ENCODE measurements around the gene DNAJC3.
"Not testable (repeated sequence)": the region's sequence is repeated elsewhere in the genome, so short reads cannot be mapped to it uniquely, and the experiment has no call there.

The DNAJC3 gene

DNA sequence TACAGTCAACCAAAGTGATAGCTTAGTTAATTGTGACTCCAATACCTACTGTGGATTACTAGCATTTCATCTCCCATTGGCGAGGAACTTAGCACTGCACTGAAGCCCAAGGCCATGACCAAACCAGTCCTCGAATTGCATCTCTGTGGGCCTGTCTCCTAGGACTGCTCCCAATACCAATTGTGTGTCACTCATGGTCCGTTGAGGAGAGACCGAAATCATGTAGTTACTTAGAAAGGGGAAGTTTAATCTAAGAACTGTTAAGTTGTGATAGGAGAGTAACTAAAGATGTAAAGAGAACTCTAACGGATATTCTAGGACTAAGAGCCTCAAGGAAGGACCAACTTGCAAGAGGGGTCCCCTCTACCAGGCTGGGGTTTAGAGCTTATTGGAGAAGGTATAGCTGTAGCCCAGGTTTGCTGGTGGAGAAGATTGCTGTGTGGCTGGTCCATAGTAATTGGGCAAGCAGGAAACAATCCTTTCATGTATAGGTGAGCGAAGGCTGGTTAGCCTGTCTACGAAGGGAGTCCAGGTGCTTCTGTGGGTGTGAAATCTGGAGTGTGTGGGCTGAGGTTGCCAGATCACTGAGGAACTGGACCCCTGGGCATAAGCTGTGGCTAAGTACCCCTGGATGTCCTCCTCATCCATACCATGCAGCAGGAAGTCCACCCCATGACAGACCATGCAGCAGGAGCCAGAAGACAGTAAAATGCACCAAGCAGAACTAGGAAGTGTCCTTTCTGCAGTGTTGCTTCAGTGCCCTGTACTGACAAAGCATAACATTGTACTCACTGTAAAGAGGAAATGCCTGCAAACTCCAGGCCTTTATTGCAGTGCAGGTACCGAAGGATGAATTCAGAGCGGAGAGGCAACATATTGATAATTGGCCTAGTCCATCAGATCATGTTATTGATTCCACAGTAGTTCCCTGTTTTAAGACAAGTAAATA lies 30.8 kb downstream of the DNAJC3 start:
- Mint-ChIP-seq H3K36me3 (ENCODE audit: low read depth) (peaks cover 30% of the 10 kb centered on the region), H3K4me3 (no peak overlapping the region), H3K27ac (no peak overlapping the region), H3K27me3 (ENCODE audit: low read depth, poor library complexity) (no peaks in the 10 kb centered on the region), H3K9me3 (peaks cover 6% of the 10 kb centered on the region), H3K4me1 (no peaks in the 10 kb centered on the region)
- TF ChIP-seq CTCF (IDR thresholded peaks at IDR 0.05), result no peak
- no peak for DNase-seq

- peaks cover 13% of the 10 kb centered on the region for H3K9me3 Mint-ChIP-seq
- no peaks in the 10 kb centered on the region for H3K4me1 Mint-ChIP-seq
- no peaks in the 10 kb centered on the region for H3K27me3 Mint-ChIP-seq (ENCODE audit: low read depth, poor library complexity)
- no peak overlapping the region for H3K4me3 Mint-ChIP-seq
- H3K27ac Mint-ChIP-seq, result no peak overlapping the region
- DNase-seq, result no peak
- peaks cover 37% of the 10 kb centered on the region for H3K36me3 Mint-ChIP-seq (ENCODE audit: low read depth)
- TF ChIP-seq CTCF (IDR thresholded peaks at IDR 0.05), result no peak
Measured at GRCh38 chr13:95708391-95708774, 31.4 kb downstream of the DNAJC3 start.

- no peak for TF ChIP-seq CTCF (IDR thresholded peaks at IDR 0.05)
- Mint-ChIP-seq H3K36me3 (ENCODE audit: low read depth) (peaks cover 41% of the 10 kb centered on the region), H3K9me3 (peaks cover 14% of the 10 kb centered on the region), H3K4me3 (no peak overlapping the region), H3K4me1 (no peaks in the 10 kb centered on the region), H3K27ac (no peak overlapping the region), H3K27me3 (ENCODE audit: low read depth, poor library complexity) (no peaks in the 10 kb centered on the region)
- DNase-seq, result no peak
Measured at GRCh38 chr13:95708811-95709500, 32.0 kb downstream of the DNAJC3 start.

GRCh38 chr13:95710313-95710712 lies 33.4 kb downstream of the DNAJC3 start:
- peaks cover 46% of the 10 kb centered on the region for H3K36me3 Mint-ChIP-seq (ENCODE audit: low read depth)
- DNase-seq, result no peak

DNA sequence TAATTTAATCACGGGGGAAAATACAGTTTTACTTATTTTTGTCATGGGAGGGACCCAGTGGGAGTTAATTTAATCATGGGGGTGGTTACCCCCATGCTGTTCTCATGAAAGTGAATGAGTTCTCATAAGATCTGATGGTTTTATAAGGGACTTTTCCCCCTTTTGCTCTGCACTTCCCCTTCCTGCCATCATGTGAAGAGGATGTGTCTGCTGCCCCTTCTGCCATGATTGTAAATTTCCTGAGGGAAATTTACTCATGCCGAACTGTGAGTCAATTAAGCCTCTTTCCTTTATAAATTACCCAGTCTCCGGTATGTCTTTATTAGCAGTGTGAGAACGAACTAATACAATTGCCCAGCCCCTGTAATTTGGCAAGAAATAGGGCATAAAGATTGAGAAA lies 35.9 kb downstream of the DNAJC3 start:
- Mint-ChIP-seq H3K36me3 (ENCODE audit: low read depth) (peaks cover 64% of the 10 kb centered on the region), H3K9me3 (peaks cover 20% of the 10 kb centered on the region)
- not testable (repeated sequence) for H3K4me1 Mint-ChIP-seq; DNase-seq; H3K27ac Mint-ChIP-seq; H3K4me3 Mint-ChIP-seq; H3K27me3 Mint-ChIP-seq (ENCODE audit: low read depth, poor library complexity)

More at GRCh38 chr13:95710313-95710712, 33.4 kb downstream of the DNAJC3 start:
- no peak overlapping the region for H3K27ac Mint-ChIP-seq
- H3K4me1 Mint-ChIP-seq, result no peaks in the 10 kb centered on the region
- H3K4me3 Mint-ChIP-seq, result no peak overlapping the region
- no peaks in the 10 kb centered on the region for H3K27me3 Mint-ChIP-seq (ENCODE audit: low read depth, poor library complexity)
- H3K9me3 Mint-ChIP-seq, result peaks cover 14% of the 10 kb centered on the region
- no peak for TF ChIP-seq CTCF (IDR thresholded peaks at IDR 0.05)

GRCh38 chr13:95713651-95714050 lies 36.7 kb downstream of the DNAJC3 start:
- no peak overlapping the region for H3K27ac Mint-ChIP-seq
- H3K27me3 Mint-ChIP-seq (ENCODE audit: low read depth, poor library complexity), result no peaks in the 10 kb centered on the region
- DNase-seq, result no peak
- peaks cover 20% of the 10 kb centered on the region for H3K9me3 Mint-ChIP-seq
- TF ChIP-seq CTCF (IDR thresholded peaks at IDR 0.05), result no peak
- H3K36me3 Mint-ChIP-seq (ENCODE audit: low read depth), result peaks cover 68% of the 10 kb centered on the region
- H3K4me1 Mint-ChIP-seq, result no peaks in the 10 kb centered on the region
- H3K4me3 Mint-ChIP-seq, result no peak overlapping the region

Measured in nephron progenitor cell (in vitro differentiated cells).